LHCN-M2 (cell line): ENCODE measurements around the gene NFATC1. TPM values are rescaled to one million over a fixed set of nuclear protein-coding genes. Genes with fewer than 3 reads are reported as not detected.

Source experiments
- DNase-seq: peaks from one replicate; pipeline ENCODE4 v3.0.0-alpha.2; 2012; ENCODE audit warnings: low read depth
- total RNA-seq: library from RNA; depleted of rRNA; stranded (reverse); fragments of >200 nt; gene quantifications from 2 replicates; pipeline ENCODE4 v1.2.3, GENCODE V29; 2014

Gene NFATC1
- total RNA-seq, 1 experiment from 2014 or later = 4.5 TPM

- peak; percentile 6 for DNase-seq
Observed at GRCh38 chr18:79506191-79507075, 110.7 kb downstream of the NFATC1 start.

- peak; percentile 56 for DNase-seq
Observed at GRCh38 chr18:79507076-79507545, 111.4 kb downstream of the NFATC1 start.

- DNase-seq = peak; percentile 20
Observed at GRCh38 chr18:79507546-79508480, 112.1 kb downstream of the NFATC1 start.

- DNase-seq = no peak
Observed at GRCh38 chr18:79508565-79509535, 113.1 kb downstream of the NFATC1 start.

GRCh38 chr18:79509536-79509930 is 113.8 kb downstream of the NFATC1 start:
- no peak for DNase-seq

GRCh38 chr18:79510046-79510685 is 114.4 kb downstream of the NFATC1 start:
- no peak for DNase-seq

GRCh38 chr18:79510731-79511241 is 115.1 kb downstream of the NFATC1 start:
- DNase-seq = no peak

- DNase-seq = no peak
Observed at GRCh38 chr18:79511271-79511670, 115.5 kb downstream of the NFATC1 start.

- no peak for DNase-seq
Observed at GRCh38 chr18:79511671-79512301, 116.1 kb downstream of the NFATC1 start.

GRCh38 chr18:79512461-79513380 is 117.0 kb downstream of the NFATC1 start:
- no peak for DNase-seq

GRCh38 chr18:79513381-79514081 is 117.8 kb downstream of the NFATC1 start:
- DNase-seq = no peak

GRCh38 chr18:79515331-79515730 is 119.6 kb downstream of the NFATC1 start:
- no peak for DNase-seq

- no peak for DNase-seq
Observed at GRCh38 chr18:79515944-79516351, 120.2 kb downstream of the NFATC1 start.

GRCh38 chr18:79516441-79516931 is 120.8 kb downstream of the NFATC1 start:
- no peak for DNase-seq

- DNase-seq = no peak
Observed at GRCh38 chr18:79517341-79517740, 121.6 kb downstream of the NFATC1 start.

- no peak for DNase-seq
Observed at GRCh38 chr18:79518028-79518682, 122.4 kb downstream of the NFATC1 start.

- no peak for DNase-seq
Observed at GRCh38 chr18:79518683-79519128, 123.0 kb downstream of the NFATC1 start.
